HepG2 (cell line): Measurements from ENCODE around the gene ANLN. TPM values are rescaled to one million over a fixed set of nuclear protein-coding genes. Genes with fewer than 3 reads are reported as not detected.
A peak's percentile ranks its signal among the peaks of the same experiment; 100 is the strongest.

Source experiments
- CREM ChIP-seq, 2 experiments: sonication (generic) in 1 of 2; formaldehyde crosslinking in 1 of 2; IDR thresholded peaks; 2 replicates each; pipeline versions ENCODE4 v1.4.0 to v1.6.1; 2016 to 2020; ENCODE audit warnings: antibody characterized with exemption in 1 of 2, mild to moderate bottlenecking in 1 of 2, missing genetic modification reagents in 1 of 2
- HDAC6 ChIP-seq: fragments of 200-600 bp; sonication (generic); IDR thresholded peaks from 2 replicates; pipeline ENCODE4 v1.7.0; 2017; ENCODE audit warnings: mild to moderate bottlenecking, antibody characterized with exemption, low read length, low read depth
- MIER3 ChIP-seq: IDR thresholded peaks from 2 replicates; pipeline ENCODE4 v1.6.1; 2016; ENCODE audit warnings: missing compliant biosample characterization, borderline replicate concordance
- RBM22 ChIP-seq: fragments of 200-400 bp; formaldehyde crosslinking; optimal IDR thresholded peaks from 2 replicates; pipeline ENCODE3; 2017; ENCODE audit warnings: mild to moderate bottlenecking, low read length, moderate library complexity
- REPIN1 ChIP-seq: sonication (generic); formaldehyde crosslinking; IDR thresholded peaks from 2 replicates; pipeline ENCODE4 v1.8.0; 2022; ENCODE audit warnings: missing genetic modification reagents, low read depth, mild to moderate bottlenecking, borderline replicate concordance
- TCF12 ChIP-seq, 2 experiments: fragments of 450-650 bp in 1 of 2; sonication (generic) in 1 of 2; formaldehyde crosslinking in 1 of 2; IDR thresholded peaks; 2 replicates each; pipeline versions ENCODE4 v1.6.1 to v1.8.0; 2017 to 2022; ENCODE audit warnings: antibody characterized with exemption in 1 of 2, mild to moderate bottlenecking in 1 of 2, missing genetic modification reagents in 1 of 2, moderate library complexity in 1 of 2
- ZNF12 ChIP-seq: sonication (generic); formaldehyde crosslinking; IDR thresholded peaks from 2 replicates; pipeline ENCODE4 v1.5.0; 2020; ENCODE audit warnings: missing genetic modification reagents
- ZNF282 ChIP-seq: fragments of 450-650 bp; IDR thresholded peaks from 2 replicates; pipeline ENCODE4 v1.6.1; 2018; ENCODE audit not compliant: partially characterized antibody
- ZNF460 ChIP-seq: sonication (generic); formaldehyde crosslinking; IDR thresholded peaks from 2 replicates; pipeline ENCODE4 v1.5.1; 2020; ENCODE audit warnings: missing genetic modification reagents, mild to moderate bottlenecking, borderline replicate concordance
- ZNF496 ChIP-seq: sonication (generic); formaldehyde crosslinking; IDR thresholded peaks from 2 replicates; pipeline ENCODE4 v1.8.1; 2023; ENCODE audit warnings: mild to moderate bottlenecking, moderate library complexity, missing genetic modification reagents; ENCODE audit not compliant: insufficient replicate concordance
- ZNF839 ChIP-seq: sonication (generic); formaldehyde crosslinking; IDR thresholded peaks from 2 replicates; pipeline ENCODE4 v1.4.0; 2020; ENCODE audit warnings: missing genetic modification reagents, mild to moderate bottlenecking, borderline replicate concordance
- ZSCAN29 ChIP-seq: sonication (generic); formaldehyde crosslinking; conservative IDR thresholded peaks from 2 replicates; pipeline ENCODE4 v1.4.0; 2020; ENCODE audit warnings: mild to moderate bottlenecking, missing genetic modification reagents
- polyA plus RNA-seq, 8 experiments: library from polyadenylated mRNA; depleted of rRNA in 3 of 8; stranded (reverse) in 7 of 8; unstranded in 1 of 8; fragments of >200 nt; fragmentation: Illumina TruSeq in 4 of 8; extraction: Trizol in 4 of 8; gene quantifications; 2 replicates each; pipeline versions ENCODE4 v1.2.1 to v1.2.3, GENCODE V29; 2011 to 2016; ENCODE audit warnings: low read depth in 4 of 8, missing spikeins in 1 of 8, mixed read lengths in 1 of 8; ENCODE audit not compliant: insufficient read depth in 1 of 8
- total RNA-seq, 5 experiments: library from RNA; depleted of rRNA; stranded (reverse); fragments of >200 nt; fragmentation: Illumina TruSeq; extraction: Trizol; gene quantifications; 2 replicates each; pipeline ENCODE4 v1.2.3, GENCODE V29; 2016; ENCODE audit warnings: low read depth in 1 of 5
- TF ChIP-seq, protein P1 (sequence below): sonication (generic); formaldehyde crosslinking; IDR thresholded peaks from 2 replicates; pipeline ENCODE4 v1.4.0; 2020; ENCODE audit warnings: missing genetic modification reagents
- TF ChIP-seq, protein P2 (sequence below): sonication (generic); formaldehyde crosslinking; IDR thresholded peaks from 2 replicates; pipeline ENCODE4 v1.4.0; 2020; ENCODE audit warnings: low read depth, missing genetic modification reagents
- TF ChIP-seq, protein P3 (sequence below): sonication (generic); formaldehyde crosslinking; IDR thresholded peaks from 2 replicates; pipeline ENCODE4 v1.5.0; 2020; ENCODE audit warnings: missing genetic modification reagents

ANLN gene
- total and polyA plus RNA-seq, 2 of the 13 experiments (the other 11 are each of a cell fraction or from before 2014, with no cell fraction given) = 20.0 to 72.0 TPM

DNA sequence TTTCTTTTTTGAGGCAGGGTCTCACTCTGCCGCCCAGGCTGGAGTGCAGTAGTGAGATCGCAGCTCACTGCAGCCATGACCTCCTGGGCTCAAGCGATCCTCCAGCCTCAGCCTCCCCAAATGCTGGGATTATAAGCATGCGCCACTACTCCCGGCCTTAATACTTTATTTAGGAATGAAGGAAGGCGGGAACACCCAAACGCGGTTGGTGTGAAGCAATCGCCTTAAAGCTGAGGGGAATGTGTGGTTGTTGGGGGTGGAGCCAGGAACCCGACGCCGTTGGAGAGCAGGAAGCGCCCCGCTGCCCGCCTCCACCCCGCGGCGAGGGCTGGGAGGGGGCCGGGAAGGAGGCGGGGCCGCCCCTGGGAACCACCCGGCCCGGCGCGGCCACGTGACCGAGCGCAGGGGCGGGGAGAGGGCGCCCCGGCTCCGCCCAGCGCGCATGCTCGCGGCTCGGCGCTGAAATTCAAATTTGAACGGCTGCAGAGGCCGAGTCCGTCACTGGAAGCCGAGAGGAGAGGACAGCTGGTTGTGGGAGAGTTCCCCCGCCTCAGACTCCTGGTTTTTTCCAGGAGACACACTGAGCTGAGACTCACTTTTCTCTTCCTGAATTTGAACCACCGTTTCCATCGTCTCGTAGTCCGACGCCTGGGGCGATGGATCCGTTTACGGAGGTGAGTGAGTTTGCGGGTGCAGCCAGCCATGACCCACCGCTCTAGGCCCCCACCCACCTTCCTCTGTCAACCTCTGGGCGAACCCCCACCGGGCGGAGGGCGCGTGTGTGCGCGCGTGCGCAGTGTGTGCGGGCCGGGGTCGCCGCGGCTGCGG lies at the start of gene ANLN (continued):
- TF ChIP-seq TCF12 (IDR thresholded peaks at IDR 0.05) (no peak), TCF12 (CRISPR knock-in tag; IDR thresholded peaks at IDR 0.05) (no peak), ZNF460 (peak; percentile 57), MIER3 (CRISPR knock-in tag) (peak; percentile 17; the same call in 1 of the 2 replicates), HDAC6 (no peak), ZNF496 (CRISPR knock-in tag) (no peak), REPIN1 (no peak), RBM22 (no peak), ZNF839 (no peak), ZNF12 (CRISPR knock-in tag) (no peak), CREM (IDR thresholded peaks at IDR 0.05) (peak; percentile 22; the same call in 1 of the 2 replicates), CREM (CRISPR knock-in tag; IDR thresholded peaks at IDR 0.05) (no peak), ZNF282 (no peak), ZSCAN29 (CRISPR knock-in tag) (no peak)
- TF ChIP-seq, protein P1, sequence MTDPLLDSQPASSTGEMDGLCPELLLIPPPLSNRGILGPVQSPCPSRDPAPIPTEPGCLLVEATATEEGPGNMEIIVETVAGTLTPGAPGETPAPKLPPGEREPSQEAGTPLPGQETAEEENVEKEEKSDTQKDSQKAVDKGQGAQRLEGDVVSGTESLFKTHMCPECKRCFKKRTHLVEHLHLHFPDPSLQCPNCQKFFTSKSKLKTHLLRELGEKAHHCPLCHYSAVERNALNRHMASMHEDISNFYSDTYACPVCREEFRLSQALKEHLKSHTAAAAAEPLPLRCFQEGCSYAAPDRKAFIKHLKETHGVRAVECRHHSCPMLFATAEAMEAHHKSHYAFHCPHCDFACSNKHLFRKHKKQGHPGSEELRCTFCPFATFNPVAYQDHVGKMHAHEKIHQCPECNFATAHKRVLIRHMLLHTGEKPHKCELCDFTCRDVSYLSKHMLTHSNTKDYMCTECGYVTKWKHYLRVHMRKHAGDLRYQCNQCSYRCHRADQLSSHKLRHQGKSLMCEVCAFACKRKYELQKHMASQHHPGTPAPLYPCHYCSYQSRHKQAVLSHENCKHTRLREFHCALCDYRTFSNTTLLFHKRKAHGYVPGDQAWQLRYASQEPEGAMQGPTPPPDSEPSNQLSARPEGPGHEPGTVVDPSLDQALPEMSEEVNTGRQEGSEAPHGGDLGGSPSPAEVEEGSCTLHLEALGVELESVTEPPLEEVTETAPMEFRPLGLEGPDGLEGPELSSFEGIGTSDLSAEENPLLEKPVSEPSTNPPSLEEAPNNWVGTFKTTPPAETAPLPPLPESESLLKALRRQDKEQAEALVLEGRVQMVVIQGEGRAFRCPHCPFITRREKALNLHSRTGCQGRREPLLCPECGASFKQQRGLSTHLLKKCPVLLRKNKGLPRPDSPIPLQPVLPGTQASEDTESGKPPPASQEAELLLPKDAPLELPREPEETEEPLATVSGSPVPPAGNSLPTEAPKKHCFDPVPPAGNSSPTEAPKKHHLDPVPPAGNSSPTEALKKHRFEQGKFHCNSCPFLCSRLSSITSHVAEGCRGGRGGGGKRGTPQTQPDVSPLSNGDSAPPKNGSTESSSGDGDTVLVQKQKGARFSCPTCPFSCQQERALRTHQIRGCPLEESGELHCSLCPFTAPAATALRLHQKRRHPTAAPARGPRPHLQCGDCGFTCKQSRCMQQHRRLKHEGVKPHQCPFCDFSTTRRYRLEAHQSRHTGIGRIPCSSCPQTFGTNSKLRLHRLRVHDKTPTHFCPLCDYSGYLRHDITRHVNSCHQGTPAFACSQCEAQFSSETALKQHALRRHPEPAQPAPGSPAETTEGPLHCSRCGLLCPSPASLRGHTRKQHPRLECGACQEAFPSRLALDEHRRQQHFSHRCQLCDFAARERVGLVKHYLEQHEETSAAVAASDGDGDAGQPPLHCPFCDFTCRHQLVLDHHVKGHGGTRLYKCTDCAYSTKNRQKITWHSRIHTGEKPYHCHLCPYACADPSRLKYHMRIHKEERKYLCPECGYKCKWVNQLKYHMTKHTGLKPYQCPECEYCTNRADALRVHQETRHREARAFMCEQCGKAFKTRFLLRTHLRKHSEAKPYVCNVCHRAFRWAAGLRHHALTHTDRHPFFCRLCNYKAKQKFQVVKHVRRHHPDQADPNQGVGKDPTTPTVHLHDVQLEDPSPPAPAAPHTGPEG (CRISPR knock-in tag) = no peak; the same call in 1 of the 2 replicates
- TF ChIP-seq, protein P2, sequence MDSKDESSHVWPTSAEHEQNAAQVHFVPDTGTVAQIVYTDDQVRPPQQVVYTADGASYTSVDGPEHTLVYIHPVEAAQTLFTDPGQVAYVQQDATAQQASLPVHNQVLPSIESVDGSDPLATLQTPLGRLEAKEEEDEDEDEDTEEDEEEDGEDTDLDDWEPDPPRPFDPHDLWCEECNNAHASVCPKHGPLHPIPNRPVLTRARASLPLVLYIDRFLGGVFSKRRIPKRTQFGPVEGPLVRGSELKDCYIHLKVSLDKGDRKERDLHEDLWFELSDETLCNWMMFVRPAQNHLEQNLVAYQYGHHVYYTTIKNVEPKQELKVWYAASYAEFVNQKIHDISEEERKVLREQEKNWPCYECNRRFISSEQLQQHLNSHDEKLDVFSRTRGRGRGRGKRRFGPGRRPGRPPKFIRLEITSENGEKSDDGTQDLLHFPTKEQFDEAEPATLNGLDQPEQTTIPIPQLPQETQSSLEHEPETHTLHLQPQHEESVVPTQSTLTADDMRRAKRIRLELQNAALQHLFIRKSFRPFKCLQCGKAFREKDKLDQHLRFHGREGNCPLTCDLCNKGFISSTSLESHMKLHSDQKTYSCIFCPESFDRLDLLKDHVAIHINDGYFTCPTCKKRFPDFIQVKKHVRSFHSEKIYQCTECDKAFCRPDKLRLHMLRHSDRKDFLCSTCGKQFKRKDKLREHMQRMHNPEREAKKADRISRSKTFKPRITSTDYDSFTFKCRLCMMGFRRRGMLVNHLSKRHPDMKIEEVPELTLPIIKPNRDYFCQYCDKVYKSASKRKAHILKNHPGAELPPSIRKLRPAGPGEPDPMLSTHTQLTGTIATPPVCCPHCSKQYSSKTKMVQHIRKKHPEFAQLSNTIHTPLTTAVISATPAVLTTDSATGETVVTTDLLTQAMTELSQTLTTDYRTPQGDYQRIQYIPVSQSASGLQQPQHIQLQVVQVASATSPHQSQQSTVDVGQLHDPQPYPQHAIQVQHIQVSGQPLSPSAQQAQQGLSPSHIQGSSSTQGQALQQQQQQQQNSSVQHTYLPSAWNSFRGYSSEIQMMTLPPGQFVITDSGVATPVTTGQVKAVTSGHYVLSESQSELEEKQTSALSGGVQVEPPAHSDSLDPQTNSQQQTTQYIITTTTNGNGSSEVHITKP = no peak
- TF ChIP-seq, protein P3, sequence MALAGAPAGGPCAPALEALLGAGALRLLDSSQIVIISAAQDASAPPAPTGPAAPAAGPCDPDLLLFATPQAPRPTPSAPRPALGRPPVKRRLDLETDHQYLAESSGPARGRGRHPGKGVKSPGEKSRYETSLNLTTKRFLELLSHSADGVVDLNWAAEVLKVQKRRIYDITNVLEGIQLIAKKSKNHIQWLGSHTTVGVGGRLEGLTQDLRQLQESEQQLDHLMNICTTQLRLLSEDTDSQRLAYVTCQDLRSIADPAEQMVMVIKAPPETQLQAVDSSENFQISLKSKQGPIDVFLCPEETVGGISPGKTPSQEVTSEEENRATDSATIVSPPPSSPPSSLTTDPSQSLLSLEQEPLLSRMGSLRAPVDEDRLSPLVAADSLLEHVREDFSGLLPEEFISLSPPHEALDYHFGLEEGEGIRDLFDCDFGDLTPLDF (CRISPR knock-in tag) = peak; percentile 95
